Astrocyte (in vitro differentiated cells and primary cell): ENCODE measurements around the gene ST6GALNAC4. TPM values are rescaled to one million over a fixed set of nuclear protein-coding genes. Genes with fewer than 3 reads are reported as not detected.

Experiments
- DNase-seq: peaks from one replicate; pipeline ENCODE4 v3.0.0-alpha.2; 2010; ENCODE audit warnings: low read depth
- FAIRE-seq: peaks from 2 replicates; lab custom pipeline; 2011; peaks lifted over from hg19 to GRCh38; lab: Jason Lieb, UNC
- H2AFZ ChIP-seq: 2 replicates; pipeline ENCODE4 v1.6.0; 2012; ENCODE audit warnings: low read depth, low read length, inconsistent platforms
- H3K27ac ChIP-seq: 2 replicates; pipeline ENCODE4 v1.5.1; 2011; ENCODE audit warnings: low read depth, low read length, inconsistent platforms
- H3K27me3 ChIP-seq: 2 replicates; pipeline ENCODE4 v1.6.0; 2011; ENCODE audit warnings: low read length, inconsistent platforms; ENCODE audit not compliant: insufficient read depth
- H3K36me3 ChIP-seq: 2 replicates; pipeline ENCODE4 v1.5.1; 2011; ENCODE audit warnings: low read length, inconsistent platforms; ENCODE audit not compliant: insufficient read depth
- H3K4me1 ChIP-seq: 2 replicates; pipeline ENCODE4 v1.5.1; 2011; ENCODE audit warnings: low read length, inconsistent platforms; ENCODE audit not compliant: insufficient read depth
- H3K4me2 ChIP-seq: 2 replicates; pipeline ENCODE4 v1.6.0; 2012; ENCODE audit warnings: low read length, inconsistent platforms
- H3K4me3 ChIP-seq: 2 replicates; pipeline ENCODE4 v1.5.1; 2011; ENCODE audit warnings: low read depth, mild to moderate bottlenecking, low read length, inconsistent platforms; ENCODE audit not compliant: insufficient read depth
- H3K79me2 ChIP-seq: 2 replicates; pipeline ENCODE4 v1.6.0; 2012; ENCODE audit warnings: mild to moderate bottlenecking, low read length, inconsistent platforms; ENCODE audit not compliant: insufficient read depth
- H3K9ac ChIP-seq: 2 replicates; pipeline ENCODE4 v1.6.0; 2012; ENCODE audit warnings: mild to moderate bottlenecking, low read length, inconsistent platforms
- H3K9me3 ChIP-seq: 2 replicates; pipeline ENCODE4 v1.5.1; 2012; ENCODE audit warnings: low read depth, mild to moderate bottlenecking, low read length, inconsistent platforms; ENCODE audit not compliant: insufficient read depth
- H4K20me1 ChIP-seq: 2 replicates; pipeline ENCODE4 v1.6.0; 2012; ENCODE audit warnings: low read length, inconsistent platforms; ENCODE audit not compliant: insufficient read depth
- H3K27ac Mint-ChIP-seq: one replicate; pipeline ENCODE4 v1.8.0; 2021; ENCODE audit warnings: mild to moderate bottlenecking, mixed read lengths; ENCODE audit not compliant: unreplicated experiment
- H3K27me3 Mint-ChIP-seq: one replicate; pipeline ENCODE4 v1.8.0; 2021; ENCODE audit warnings: low read depth, mixed read lengths; ENCODE audit not compliant: unreplicated experiment
- H3K36me3 Mint-ChIP-seq: one replicate; pipeline ENCODE4 v1.8.0; 2021; ENCODE audit warnings: low read depth, mixed read lengths; ENCODE audit not compliant: unreplicated experiment
- H3K4me1 Mint-ChIP-seq: one replicate; pipeline ENCODE4 v1.8.0; 2021; ENCODE audit warnings: low read depth, mixed read lengths; ENCODE audit not compliant: unreplicated experiment
- H3K4me3 Mint-ChIP-seq: one replicate; pipeline ENCODE4 v1.8.0; 2021; ENCODE audit warnings: mild to moderate bottlenecking, moderate library complexity, mixed read lengths; ENCODE audit not compliant: unreplicated experiment
- H3K9me3 Mint-ChIP-seq: one replicate; pipeline ENCODE4 v1.8.0; 2021; ENCODE audit warnings: mild to moderate bottlenecking, mixed read lengths; ENCODE audit not compliant: unreplicated experiment
- CTCF ChIP-seq: IDR thresholded peaks from 2 replicates; pipeline ENCODE4 v1.5.1; 2011; ENCODE audit warnings: low read depth, mild to moderate bottlenecking, inconsistent platforms, low read length, moderate library complexity; ENCODE audit not compliant: insufficient read depth
- EZH2 ChIP-seq: IDR thresholded peaks from 2 replicates; pipeline ENCODE4 v1.6.1; 2012; ENCODE audit warnings: mild to moderate bottlenecking, low read length, inconsistent platforms; ENCODE audit not compliant: insufficient read depth
- total RNA-seq: library from RNA; stranded (reverse); gene quantifications from 2 replicates; pipeline ENCODE4 v1.2.1, GENCODE V29; 2021

ST6GALNAC4 gene
- total RNA-seq, 1 donor from 2014 or later = 14.5 TPM

GRCh38 chr9:127955294-127956015, 38.6 kb upstream of the ST6GALNAC4 start:
- peak; percentile 23 for DNase-seq
- H3K9ac ChIP-seq = peak overlapping the region; percentile 8
- TF ChIP-seq CTCF = no peak
- no peaks in the 10 kb centered on the region for H3K9me3 Mint-ChIP-seq
- H3K4me1 Mint-ChIP-seq = peaks cover 7% of the 10 kb centered on the region
- peaks cover 28% of the 10 kb centered on the region for H3K79me2 ChIP-seq
- H3K4me2 ChIP-seq = no peak overlapping the region
- H3K36me3 Mint-ChIP-seq = peaks cover 5% of the 10 kb centered on the region
- H3K4me1 ChIP-seq = peaks cover 14% of the 10 kb centered on the region
- H2AFZ ChIP-seq = no peak overlapping the region
- no peaks in the 10 kb centered on the region for H3K27me3 ChIP-seq
- no peaks in the 10 kb centered on the region for H3K27me3 Mint-ChIP-seq
- no peak overlapping the region for H3K27ac ChIP-seq
- H3K4me3 ChIP-seq = no peak overlapping the region
- H4K20me1 ChIP-seq = peaks cover 65% of the 10 kb centered on the region
- no peaks in the 10 kb centered on the region for H3K36me3 ChIP-seq
- no peak for FAIRE-seq
- H3K27ac Mint-ChIP-seq = no peak overlapping the region
- no peak overlapping the region for H3K4me3 Mint-ChIP-seq
- H3K9me3 ChIP-seq = no peaks in the 10 kb centered on the region

- DNase-seq (no peak), FAIRE-seq (no peak)
- no peaks in the 10 kb centered on the region for H3K36me3 ChIP-seq
- peaks cover 28% of the 10 kb centered on the region for H3K79me2 ChIP-seq
- no peaks in the 10 kb centered on the region for H3K27me3 ChIP-seq
- H3K9me3 Mint-ChIP-seq = no peaks in the 10 kb centered on the region
- H3K4me3 Mint-ChIP-seq = no peak overlapping the region
- H3K4me1 Mint-ChIP-seq = peaks cover 5% of the 10 kb centered on the region
- H3K9ac ChIP-seq = no peak overlapping the region
- no peak overlapping the region for H3K4me2 ChIP-seq
- peaks cover 5% of the 10 kb centered on the region for H3K36me3 Mint-ChIP-seq
- H3K27ac ChIP-seq = no peak overlapping the region
- peaks cover 14% of the 10 kb centered on the region for H3K4me1 ChIP-seq
- no peak overlapping the region for H3K27ac Mint-ChIP-seq
- H2AFZ ChIP-seq = no peak overlapping the region
- no peak overlapping the region for H3K4me3 ChIP-seq
- TF ChIP-seq EZH2 = no peak
- TF ChIP-seq CTCF = no peak
- no peaks in the 10 kb centered on the region for H3K27me3 Mint-ChIP-seq
- peaks cover 64% of the 10 kb centered on the region for H4K20me1 ChIP-seq
- H3K9me3 ChIP-seq = no peaks in the 10 kb centered on the region
These were observed 38.0 kb upstream of the ST6GALNAC4 start for GRCh38 chr9:127954831-127955293.

GRCh38 chr9:127953768-127954505, 37.1 kb upstream of the ST6GALNAC4 start:
- H3K36me3 Mint-ChIP-seq = peaks cover 5% of the 10 kb centered on the region
- no peak overlapping the region for H3K4me3 ChIP-seq
- no peak overlapping the region for H3K9ac ChIP-seq
- H2AFZ ChIP-seq = no peak overlapping the region
- no peak overlapping the region for H3K27ac Mint-ChIP-seq
- no peaks in the 10 kb centered on the region for H3K9me3 ChIP-seq
- no peak for FAIRE-seq
- H3K27me3 Mint-ChIP-seq = no peaks in the 10 kb centered on the region
- no peak overlapping the region for H3K4me2 ChIP-seq
- H3K27ac ChIP-seq = no peak overlapping the region
- no peak overlapping the region for H3K4me3 Mint-ChIP-seq
- no peak for DNase-seq
- H3K27me3 ChIP-seq = no peaks in the 10 kb centered on the region
- H3K9me3 Mint-ChIP-seq = no peaks in the 10 kb centered on the region
- peaks cover 25% of the 10 kb centered on the region for H3K79me2 ChIP-seq
- H3K4me1 ChIP-seq = peaks cover 14% of the 10 kb centered on the region
- H3K36me3 ChIP-seq = no peaks in the 10 kb centered on the region
- no peak for TF ChIP-seq CTCF
- TF ChIP-seq EZH2 = no peak
- H4K20me1 ChIP-seq = peaks cover 62% of the 10 kb centered on the region
- H3K4me1 Mint-ChIP-seq = peaks cover 5% of the 10 kb centered on the region
